ENCODE data around the gene HPN. TPM values are rescaled to one million over a fixed set of nuclear protein-coding genes. Genes with fewer than 3 reads are reported as not detected.
A peak's percentile ranks its signal among the peaks of the same experiment; 100 is the strongest.

HPN gene
- polyA plus RNA-seq, 1 experiment = not detected

DNA sequence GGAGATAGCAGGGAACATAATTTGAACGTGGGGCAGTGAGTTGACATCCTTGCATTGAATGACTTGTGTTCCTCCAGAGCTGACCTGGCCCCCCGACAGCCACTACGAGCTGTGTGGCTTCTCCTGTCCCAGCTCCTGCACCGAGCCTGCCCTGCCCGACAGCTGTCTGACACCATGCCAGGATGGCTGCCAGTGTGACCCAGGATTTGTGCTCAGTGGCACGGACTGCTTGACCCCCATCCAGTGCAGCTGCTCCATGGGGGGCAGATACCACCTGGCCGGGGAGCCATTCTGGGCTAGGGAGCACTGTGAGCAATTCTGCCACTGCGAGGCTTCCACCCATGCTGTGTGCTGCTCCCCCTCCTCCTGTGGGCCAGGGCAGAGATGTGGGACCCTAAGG lies 44.9 kb downstream of the HPN start:
- ChIA-PET CTCF (interaction anchor here (2.1 to 3.6 kb wide), 2 partner anchors 20 to 42 kb away, joined by 5 to 22 read pairs; no protein-coding TSS in a partner anchor), POLR2A (no interaction called here)
- Histone ChIP-seq H3K4me3 (ENCODE audit: low read depth, low read length) (no peak overlapping the region), H3K9me3 (ENCODE audit: control insufficient read depth, insufficient read depth, low read length) (peaks cover 4% of the 10 kb centered on the region), H3K27ac (ENCODE audit: low read depth, low read length) (no peak overlapping the region), H3K27me3 (ENCODE audit: control insufficient read depth, insufficient read depth, low read length) (no peaks in the 10 kb centered on the region)
- DNase-seq (ENCODE audit: low read depth, low spot score) = no peak
- TF ChIP-seq, protein P1, sequence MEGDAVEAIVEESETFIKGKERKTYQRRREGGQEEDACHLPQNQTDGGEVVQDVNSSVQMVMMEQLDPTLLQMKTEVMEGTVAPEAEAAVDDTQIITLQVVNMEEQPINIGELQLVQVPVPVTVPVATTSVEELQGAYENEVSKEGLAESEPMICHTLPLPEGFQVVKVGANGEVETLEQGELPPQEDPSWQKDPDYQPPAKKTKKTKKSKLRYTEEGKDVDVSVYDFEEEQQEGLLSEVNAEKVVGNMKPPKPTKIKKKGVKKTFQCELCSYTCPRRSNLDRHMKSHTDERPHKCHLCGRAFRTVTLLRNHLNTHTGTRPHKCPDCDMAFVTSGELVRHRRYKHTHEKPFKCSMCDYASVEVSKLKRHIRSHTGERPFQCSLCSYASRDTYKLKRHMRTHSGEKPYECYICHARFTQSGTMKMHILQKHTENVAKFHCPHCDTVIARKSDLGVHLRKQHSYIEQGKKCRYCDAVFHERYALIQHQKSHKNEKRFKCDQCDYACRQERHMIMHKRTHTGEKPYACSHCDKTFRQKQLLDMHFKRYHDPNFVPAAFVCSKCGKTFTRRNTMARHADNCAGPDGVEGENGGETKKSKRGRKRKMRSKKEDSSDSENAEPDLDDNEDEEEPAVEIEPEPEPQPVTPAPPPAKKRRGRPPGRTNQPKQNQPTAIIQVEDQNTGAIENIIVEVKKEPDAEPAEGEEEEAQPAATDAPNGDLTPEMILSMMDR (IDR thresholded peaks at IDR 0.05; ENCODE audit: low read depth, low read length) = no peak

DNA sequence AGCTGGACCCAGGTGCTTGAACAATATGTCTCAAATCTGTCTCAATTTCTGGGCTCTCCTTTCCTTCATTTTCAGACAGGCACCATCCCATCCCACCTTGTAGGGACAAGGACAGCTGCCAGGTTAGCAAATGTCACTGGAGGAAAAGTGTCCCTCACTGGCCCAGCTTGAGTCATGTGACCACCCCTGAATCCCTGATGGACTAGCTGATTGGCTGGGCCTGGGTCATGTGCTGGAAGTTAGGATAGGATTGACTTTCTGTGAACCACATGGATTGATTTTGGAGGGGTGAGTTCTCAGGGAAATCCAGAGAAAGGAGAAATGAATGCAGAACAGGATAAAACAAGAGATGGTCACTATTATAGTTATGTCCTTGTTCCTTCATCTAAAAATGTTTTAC lies 45.9 kb downstream of the HPN start:
- TF ChIP-seq, protein P1 (IDR thresholded peaks at IDR 0.05; ENCODE audit: low read depth, low read length) = no peak
- POLR2A ChIA-PET = no interaction called here
- Histone ChIP-seq H3K4me3 (ENCODE audit: low read depth, low read length) (no peak overlapping the region), H3K9me3 (ENCODE audit: control insufficient read depth, insufficient read depth, low read length) (peaks cover 4% of the 10 kb centered on the region), H3K27me3 (ENCODE audit: control insufficient read depth, insufficient read depth, low read length) (no peaks in the 10 kb centered on the region), H3K27ac (ENCODE audit: low read depth, low read length) (no peak overlapping the region)
- CTCF ChIA-PET = interaction anchor here (3.6 kb wide), 1 partner anchor 21 kb away, joined by 22 read pairs; no protein-coding TSS in a partner anchor
- DNase-seq (ENCODE audit: low read depth, low spot score) = no peak

DNA sequence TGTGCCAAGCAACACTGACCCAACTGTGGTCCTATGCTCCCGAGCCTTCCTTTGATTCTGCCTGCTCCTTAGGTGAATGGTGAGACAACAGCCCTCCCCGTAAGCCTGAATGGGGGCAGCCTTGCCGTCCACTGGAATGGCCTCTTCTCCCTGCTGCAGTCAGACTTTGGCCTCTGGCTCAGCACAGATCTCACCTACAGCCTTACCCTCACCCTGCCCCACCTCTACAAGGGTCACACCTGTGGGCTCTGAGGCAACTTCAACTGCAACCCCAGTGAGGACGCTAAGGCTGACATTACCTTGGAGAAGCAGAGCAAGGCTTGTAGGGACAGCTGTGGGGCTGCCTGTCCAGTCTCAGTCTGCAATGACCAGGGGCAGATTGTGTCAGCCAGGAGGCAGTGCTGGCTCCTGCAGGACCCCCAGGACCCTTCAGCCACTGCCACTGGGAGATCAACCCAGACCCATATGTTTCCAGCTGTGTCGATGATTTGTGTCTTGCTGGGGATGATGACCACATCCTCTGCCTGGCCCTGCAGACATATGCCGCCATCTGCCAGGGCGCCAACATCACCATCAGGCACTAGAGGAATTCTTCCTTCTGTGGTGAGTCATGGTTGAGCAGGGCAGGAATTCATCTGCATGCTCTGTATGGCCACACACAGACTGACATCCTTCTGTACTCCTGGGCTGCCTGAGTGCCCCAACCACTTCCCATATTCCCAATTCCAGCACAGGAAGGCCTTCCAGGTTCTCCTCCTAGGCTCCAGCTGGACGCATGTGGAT lies 46.8 kb downstream of the HPN start:
- Histone ChIP-seq H3K27ac (ENCODE audit: low read depth, low read length) (peak overlapping the region; percentile 39), H3K9me3 (ENCODE audit: control insufficient read depth, insufficient read depth, low read length) (peaks cover 4% of the 10 kb centered on the region; the same call in 1 of the 2 replicates), H3K27me3 (ENCODE audit: control insufficient read depth, insufficient read depth, low read length) (no peaks in the 10 kb centered on the region), H3K4me3 (ENCODE audit: low read depth, low read length) (no peak overlapping the region)
- CTCF ChIA-PET = interaction anchor here (0.6 to 2.3 kb wide), 5 partner anchors 21 to 80 kb away, joined by 3 to 5 read pairs (median 3); partner anchors contain the start of genes FXYD5 and LGI4
- peak; percentile 63 for DNase-seq (ENCODE audit: low read depth, low spot score)
- TF ChIP-seq, protein P1 (IDR thresholded peaks at IDR 0.05; ENCODE audit: low read depth, low read length) = 0 out of 2 replicates have a peak, but pooled peaks have one; percentile 6
- POLR2A ChIA-PET = no interaction called here

DNA sequence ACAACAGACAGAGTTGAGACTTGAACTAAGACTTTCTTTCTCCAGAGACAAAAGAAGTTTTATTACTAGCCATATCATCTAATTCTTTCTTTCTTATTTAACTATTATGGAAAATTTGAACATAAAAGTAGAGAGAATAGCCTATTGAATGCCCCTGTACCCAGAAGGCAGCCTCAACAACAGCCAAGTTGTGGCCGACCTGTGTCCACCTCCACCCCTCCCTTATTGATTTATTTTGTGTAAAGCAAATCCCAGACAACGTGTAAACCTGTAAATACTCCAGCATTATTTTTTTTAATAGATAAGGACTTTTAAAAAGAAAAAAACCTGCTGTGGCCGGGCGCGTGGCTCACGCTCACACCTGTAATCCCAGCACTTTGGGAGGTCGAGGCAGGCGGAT lies 48.0 kb downstream of the HPN start:
- DNase-seq (ENCODE audit: low read depth, low spot score) = no peak
- CTCF ChIA-PET = interaction anchor here (0.6 to 3.5 kb wide), 13 partner anchors 8 to 405 kb away, joined by 3 to 33 read pairs (median 4); partner anchors contain the start of genes FXYD5 and LGI4
- POLR2A ChIA-PET = no interaction called here
- H3K9me3 ChIP-seq (ENCODE audit: control insufficient read depth, insufficient read depth, low read length) = no peaks in the 10 kb centered on the region
- no peak overlapping the region for H3K4me3 ChIP-seq (ENCODE audit: low read depth, low read length)
- H3K27ac ChIP-seq (ENCODE audit: low read depth, low read length) = no peak overlapping the region
- TF ChIP-seq, protein P1 (IDR thresholded peaks at IDR 0.05; ENCODE audit: low read depth, low read length) = no peak
- H3K27me3 ChIP-seq (ENCODE audit: control insufficient read depth, insufficient read depth, low read length) = peaks cover 3% of the 10 kb centered on the region

DNA sequence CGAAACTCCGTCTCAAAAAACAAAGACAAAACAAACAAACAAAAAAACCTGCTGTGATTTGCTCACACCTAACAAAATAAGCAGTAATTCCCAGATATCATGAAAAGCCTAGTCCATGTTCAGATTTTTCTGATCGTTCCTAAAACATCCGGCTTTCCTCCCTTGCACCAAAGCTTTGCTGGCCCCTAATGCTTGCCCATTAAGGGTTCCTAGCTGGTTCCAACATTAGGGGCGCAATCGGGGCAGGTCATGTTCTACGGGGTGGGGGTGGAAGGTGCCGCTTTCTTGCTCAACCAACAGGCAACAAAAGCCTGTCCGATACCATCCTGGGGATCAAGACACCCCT lies 48.6 kb downstream of the HPN start:
- no peak for DNase-seq (ENCODE audit: low read depth, low spot score)
- TF ChIP-seq, protein P1 (IDR thresholded peaks at IDR 0.05; ENCODE audit: low read depth, low read length) = no peak
- peaks cover 3% of the 10 kb centered on the region for H3K27me3 ChIP-seq (ENCODE audit: control insufficient read depth, insufficient read depth, low read length)
- ChIA-PET CTCF (interaction anchor here (0.6 to 3.5 kb wide), 13 partner anchors 9 to 405 kb away, joined by 3 to 33 read pairs (median 4); partner anchors contain the start of genes FXYD5 and LGI4), POLR2A (no interaction called here)
- H3K9me3 ChIP-seq (ENCODE audit: control insufficient read depth, insufficient read depth, low read length) = no peaks in the 10 kb centered on the region
- H3K27ac ChIP-seq (ENCODE audit: low read depth, low read length) = no peak overlapping the region
- H3K4me3 ChIP-seq (ENCODE audit: low read depth, low read length) = 0 out of 2 replicates have a peak overlapping the region, but pooled peaks have one; percentile 7
